ENCODE data around the gene CCM2L. TPM values are rescaled to one million over a fixed set of nuclear protein-coding genes. Genes with fewer than 3 reads are reported as not detected.

The CCM2L gene
- total RNA-seq, 1 donor from 2014 or later = not detected

DNA sequence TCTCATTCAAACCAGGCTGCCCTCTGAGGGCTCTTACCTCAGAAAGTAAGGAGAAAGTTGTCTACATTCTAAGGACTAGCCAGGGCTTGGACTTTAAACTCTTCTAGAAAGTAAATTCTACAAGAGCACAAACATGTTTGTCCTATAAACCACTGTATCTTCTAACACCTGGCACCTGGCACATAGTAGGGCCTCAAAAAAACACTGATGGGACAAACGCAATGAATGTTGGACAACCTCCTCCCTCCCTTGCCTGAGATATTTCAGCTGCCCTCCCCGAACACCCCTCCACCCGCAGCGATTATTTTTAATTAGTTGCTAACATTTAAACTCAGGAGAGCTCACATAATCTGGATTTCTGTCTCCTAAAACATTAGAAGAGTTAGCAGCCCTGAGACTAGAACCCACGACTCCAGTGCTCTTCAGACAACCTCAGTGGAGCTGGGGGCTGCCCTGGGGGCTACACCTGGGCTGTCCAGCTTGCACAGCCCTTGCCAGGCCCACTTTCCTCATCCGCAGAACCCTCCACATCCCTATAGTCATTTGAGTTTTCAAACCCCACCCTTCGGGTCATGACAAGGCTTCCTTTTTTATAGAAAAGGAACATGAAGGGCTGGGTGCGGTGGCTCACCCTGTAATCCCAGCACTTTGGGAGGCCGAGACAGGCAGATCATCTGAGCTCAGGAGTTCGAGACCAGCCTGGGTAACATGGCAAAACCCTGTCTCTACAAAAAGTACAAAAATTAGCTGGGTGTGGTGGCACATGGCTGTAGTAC, 46.7 kb downstream of the CCM2L start:
- no peak for DNase-seq (ENCODE audit: low read depth)

DNA sequence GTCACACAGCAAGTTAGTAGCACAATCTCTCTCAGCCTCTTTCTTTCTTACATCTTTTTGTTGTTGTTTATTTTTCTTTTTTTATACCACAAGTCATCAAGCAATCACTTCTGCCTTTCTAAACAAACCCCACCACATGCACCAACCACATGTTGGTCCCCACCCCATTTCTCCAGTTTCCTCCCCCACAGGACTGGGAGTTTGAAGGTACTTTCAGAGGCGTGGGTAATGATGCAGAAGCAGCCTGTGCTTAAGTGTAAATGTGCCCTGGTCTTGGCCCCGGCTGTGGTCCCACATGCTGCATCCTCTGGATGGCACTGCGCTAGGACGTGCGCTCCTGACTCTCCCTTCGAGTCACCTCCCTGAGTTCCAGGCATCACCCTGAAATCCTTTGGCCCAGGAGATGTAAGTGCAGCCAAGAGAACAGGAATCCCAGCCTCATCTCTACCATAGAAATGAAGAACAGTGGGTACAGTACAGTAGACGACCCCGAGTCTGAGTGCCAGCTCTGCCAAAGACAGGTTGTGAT, 47.5 kb downstream of the CCM2L start:
- DNase-seq (ENCODE audit: low read depth) = no peak

DNA sequence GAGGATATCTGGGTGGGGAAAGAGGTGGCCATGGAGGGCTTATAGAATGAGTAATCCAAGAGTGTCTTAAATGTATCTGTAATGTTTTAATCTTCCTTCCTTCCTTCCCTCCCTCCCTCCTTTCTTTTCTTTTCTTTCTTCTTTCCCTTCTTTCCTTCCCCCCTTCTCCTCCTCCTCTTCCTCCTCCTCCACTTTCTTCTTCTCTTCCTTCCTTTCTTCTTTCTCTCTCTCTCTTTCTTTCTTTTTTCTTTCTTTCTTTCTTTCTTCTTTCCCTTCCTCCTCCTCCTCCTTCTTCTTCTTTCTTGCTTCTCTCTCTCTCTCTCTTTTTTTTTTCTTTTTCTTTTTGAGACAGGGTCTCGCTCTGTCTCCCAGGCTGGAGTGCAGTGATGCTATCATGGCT, 49.0 kb downstream of the CCM2L start:
- DNase-seq (ENCODE audit: low read depth) = no peak

DNA sequence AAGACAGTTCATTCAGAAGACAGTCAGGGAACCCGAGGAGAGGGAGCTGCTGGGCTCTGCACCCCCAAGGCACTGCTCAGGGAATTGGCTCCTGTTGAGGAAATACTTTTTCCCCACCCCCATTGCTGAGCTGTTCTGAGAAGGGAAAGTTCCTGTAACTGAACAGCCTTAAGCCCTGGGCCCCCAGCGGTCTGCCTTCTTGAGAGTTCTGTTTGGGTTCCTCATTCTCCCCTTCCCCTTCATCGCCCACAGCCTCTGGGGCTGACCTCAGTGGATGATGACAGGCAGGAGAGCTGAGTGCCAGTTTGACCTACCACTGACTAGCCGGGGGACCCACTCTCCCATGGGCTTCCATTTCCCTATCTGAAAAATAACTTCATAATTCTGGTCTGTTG, 52.5 kb downstream of the CCM2L start:
- DNase-seq (ENCODE audit: low read depth) = no peak

DNA sequence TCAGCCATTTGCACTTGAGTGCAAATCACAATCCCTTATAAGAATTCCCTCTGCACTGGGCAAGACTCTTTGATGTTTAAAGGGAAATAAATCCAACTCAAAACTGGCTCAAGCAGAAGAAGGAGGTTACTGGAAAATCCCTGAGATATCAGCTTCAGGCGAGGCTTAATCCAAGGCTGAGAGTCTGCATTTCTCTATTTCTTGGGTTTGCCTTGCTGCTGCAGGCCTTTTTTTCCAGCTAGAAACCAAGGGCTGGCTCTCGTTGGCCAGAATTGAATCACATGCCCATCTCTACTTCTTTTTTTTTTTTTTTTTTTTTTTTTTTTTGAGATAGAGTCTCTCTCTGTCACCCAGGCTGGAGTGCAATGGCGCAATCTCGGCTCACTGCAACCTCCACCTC, 53.5 kb downstream of the CCM2L start:
- DNase-seq (ENCODE audit: low read depth) = no peak

DNA sequence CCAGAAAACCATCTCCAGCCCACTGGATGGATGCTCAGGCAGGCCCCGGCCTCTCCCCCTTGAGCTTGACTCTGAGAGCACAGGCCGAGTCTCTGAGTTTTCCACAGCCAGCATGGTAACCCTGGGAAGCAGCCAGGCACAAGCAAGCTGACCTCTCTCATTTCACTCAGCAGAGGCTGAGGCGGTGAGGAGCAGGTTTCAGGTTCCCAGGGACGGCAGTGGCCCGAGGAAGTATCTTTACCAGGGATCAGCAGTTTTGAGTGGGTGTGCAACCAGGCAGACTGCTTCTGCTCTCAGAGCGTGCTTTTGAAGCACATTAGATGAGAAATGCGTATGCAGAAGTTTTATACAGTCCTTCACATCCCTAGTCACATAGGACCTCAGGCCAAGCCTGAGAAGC, 54.4 kb downstream of the CCM2L start:
- no peak for DNase-seq (ENCODE audit: low read depth)

DNA sequence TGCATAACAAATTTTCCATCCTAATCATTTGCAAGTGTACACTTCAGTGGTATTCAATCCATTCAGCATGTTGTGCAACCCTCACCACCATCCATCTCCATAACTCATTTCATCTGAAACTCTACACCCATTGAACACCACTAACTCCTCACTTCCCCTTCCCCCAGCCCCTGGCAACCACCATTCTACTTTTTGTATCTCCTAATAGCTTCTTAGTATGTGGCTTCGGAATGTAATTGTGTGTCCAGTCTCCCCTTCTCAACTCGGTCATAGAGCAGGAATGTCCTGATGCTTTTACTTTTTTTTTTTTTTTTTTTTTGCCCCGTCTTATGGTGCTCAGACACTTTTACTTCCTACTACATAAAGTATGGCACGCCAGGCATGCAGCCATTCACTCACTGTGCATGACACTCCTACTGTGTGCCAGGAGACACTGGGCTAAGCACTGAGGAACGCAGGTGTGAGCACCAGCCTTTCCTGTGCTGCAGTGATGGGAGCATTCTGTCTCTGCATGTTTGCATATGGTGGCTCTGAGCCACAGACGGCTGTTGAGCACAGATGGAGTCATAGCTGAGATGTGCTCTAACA, 57.1 kb downstream of the CCM2L start:
- DNase-seq (ENCODE audit: low read depth) = peak; percentile 55

DNA sequence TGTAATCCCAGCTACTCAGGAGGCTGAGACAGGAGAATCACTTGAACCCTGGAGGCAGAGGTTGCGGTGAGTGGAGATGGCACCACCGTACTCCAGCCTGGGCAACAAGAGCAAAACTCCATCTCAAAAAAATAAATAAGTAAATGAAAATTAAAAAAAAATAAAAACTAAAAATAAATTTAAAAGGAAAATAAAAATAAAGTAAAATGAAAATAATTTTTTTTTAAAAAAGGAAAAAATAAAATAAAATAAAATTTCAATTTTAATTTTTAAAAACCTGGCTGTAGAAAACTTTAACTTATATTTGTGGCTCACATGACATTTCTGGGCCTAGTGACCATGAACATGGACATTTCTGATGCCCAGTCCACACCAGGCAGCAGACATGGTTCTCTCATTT, 57.9 kb downstream of the CCM2L start:
- DNase-seq (ENCODE audit: low read depth) = no peak

DNA sequence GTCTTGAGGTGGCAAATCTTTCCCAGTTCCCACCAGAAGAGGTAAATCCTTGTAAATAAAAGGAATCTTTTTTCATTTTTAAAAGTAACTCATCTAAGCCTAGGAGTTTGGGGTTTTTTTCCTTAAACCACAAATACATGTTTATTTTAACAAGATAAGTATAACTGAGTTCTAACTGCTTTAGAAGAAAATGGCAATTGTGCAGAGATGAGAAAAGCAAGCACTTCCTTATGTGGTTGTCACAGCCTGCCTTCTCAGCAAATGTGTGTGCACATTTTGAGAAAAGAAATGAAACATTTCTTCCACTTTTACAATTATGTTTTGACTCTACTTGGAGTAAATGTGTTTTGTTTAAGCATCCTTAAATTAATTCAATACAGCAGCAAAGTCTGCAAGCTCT, 59.5 kb downstream of the CCM2L start:
- DNase-seq (ENCODE audit: low read depth) = no peak

DNA sequence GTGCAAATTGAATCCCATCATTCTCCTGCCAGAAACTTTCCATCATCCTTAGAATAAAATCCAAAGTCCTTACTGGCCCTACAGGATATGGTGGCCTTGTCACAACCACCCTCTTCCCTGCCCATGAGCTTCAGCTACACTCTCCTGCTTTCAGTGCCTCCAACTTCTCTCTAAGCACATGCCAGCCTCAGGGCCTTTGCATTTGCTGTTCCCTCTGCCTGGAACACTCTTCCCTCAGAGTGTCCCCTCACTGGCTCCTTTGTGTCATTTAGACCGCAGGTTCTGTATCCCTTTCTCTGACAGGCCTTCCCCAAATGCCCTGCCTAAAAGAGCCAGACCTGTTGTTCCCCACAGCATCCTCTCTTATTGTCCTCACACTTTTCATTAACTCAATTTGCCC, 60.0 kb downstream of the CCM2L start:
- no peak for DNase-seq (ENCODE audit: low read depth)

DNA sequence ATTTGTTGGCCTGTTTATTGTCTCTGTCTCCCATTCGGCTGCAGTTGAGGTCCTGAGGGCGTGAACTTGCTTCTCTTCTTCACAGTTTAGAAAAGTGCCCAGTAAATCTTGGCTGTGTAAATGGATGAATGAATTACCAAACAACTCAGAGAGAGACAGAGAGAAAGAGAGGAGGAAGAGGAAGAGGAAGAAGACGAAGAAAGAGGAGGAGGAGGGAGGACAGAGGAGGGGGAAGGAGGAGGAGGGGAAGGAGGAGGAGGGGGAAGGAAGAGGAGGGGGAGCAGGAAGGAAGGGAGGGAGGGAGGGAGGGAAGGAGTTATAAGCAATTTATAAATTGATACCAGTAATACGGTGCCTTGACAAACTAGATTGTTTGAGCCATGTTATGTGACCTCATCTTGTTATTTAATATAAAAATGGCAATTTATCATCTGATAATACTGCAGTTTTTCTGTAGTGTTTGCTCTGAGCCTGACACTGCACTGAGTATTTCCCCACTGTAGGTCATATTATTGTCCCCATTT, 60.5 kb downstream of the CCM2L start:
- DNase-seq (ENCODE audit: low read depth) = no peak

DNA sequence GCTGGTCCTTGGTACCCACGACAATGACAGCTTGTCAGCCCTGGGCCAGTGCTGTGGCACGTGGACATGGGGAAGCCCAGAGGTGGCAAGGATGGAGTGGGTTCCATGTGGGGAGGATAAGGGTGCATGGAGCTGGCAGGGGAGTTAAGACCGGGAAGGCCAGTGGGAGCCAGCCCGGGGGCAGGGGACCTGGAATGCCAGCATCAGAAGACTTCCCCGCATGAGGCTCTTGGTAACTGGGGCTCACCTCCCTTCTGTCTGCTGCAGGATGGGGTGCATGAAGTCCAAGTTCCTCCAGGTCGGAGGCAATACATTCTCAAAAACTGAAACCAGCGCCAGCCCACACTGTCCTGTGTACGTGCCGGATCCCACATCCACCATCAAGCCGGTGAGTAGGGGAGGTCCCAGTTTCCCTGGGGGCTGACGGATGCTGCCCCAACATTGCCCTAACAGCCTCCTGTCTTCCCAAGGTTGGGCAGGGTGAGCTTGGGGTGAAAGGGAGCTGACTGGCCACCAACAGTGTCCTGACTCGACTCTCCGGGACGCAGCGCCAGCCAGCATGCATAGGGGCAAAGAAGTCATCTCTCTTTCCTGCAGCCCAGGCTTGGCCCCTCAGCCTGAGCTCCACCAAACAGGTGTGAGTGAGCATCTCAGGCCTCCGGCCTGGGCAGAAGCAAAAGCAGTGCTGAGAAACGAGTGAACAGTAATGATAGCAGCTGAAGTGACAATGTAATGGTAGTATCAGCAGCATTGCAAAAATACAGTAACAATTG, 61.3 kb downstream of the CCM2L start:
- no peak for DNase-seq (ENCODE audit: low read depth)

DNA sequence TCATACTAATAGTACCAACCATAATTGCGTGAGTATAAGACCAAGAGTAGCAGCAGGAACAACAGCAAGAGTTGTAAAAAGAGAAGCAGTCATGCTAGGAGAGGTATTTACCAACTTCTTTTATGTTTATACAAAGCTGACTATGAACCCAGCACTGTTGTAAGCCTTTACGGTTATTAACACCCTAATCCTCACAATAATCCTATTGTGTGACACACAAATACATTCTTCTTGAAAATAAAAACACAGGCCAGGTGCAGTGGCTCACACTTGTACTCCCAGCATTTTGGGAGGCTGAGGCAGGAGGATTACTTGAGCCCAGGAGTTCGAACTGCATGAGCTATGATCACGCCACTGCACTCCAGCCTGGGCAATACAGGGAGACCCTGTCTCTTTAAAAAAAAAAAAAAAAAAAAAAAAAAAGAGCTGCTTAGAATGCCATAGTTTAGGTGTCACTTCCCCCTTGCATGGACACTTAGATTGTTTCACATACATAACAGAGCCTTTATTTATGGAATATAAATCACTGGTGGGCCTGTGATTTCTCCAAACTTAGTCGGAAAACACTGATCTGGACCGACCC, 62.0 kb downstream of the CCM2L start:
- no peak for DNase-seq (ENCODE audit: low read depth)

DNA sequence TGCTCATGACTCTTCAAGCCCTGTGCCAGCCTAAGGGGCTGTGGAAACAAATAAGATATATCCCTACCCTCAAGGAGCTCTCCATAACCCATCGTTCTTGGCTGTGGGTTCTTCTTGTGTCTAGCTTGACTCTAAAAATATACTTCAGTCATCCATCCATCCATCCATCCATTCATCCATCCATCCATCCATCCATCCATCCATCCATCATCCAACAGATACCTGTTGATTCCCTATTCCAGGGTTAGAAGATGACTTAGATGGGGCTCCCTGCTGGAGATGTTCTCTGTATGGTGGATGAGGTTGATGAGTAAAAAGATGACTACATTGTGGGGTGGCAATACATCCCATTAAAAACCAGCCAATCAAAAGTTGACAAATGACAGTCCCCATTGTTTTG, 65.3 kb downstream of the CCM2L start:
- DNase-seq (ENCODE audit: low read depth) = no peak

DNA sequence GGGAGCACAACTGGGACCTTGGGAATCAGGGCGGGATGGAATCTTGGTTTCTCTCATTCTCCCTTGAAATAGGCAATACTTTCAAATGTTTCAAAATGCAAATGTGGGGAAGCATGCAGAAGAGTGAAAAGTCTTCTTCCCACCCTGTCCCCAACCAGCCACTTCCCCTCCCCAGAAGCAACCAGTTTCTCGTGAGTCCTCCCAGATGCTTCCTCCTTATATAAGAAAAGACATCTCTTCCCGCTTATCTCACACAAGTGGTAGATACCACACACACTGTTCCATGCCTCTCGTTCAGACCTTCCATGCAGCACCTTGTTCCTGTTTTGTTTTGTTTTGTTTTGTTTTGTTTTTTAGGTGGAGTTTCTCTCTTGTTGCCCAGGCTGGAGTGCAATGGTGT, 67.0 kb downstream of the CCM2L start:
- DNase-seq (ENCODE audit: low read depth) = no peak

DNA sequence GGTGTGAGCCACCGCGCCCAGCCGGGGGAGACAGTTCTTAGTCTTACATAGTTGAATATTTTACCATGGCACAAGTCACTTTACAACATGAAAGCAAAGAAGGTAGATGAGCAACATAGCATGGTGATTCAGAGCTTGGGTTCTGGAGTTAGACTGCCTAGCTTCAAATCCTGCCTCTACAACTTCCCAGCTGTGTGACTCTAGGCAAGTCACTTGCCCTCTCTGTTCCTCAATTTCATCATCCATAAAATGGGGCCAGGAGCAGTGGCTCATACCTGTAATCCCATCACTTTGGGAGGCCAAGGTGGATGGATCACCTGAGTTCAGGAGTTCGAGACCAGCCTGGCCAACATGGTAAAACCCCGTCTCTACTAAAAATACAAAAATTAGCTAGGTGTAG, 68.1 kb downstream of the CCM2L start:
- DNase-seq (ENCODE audit: low read depth) = no peak

DNA sequence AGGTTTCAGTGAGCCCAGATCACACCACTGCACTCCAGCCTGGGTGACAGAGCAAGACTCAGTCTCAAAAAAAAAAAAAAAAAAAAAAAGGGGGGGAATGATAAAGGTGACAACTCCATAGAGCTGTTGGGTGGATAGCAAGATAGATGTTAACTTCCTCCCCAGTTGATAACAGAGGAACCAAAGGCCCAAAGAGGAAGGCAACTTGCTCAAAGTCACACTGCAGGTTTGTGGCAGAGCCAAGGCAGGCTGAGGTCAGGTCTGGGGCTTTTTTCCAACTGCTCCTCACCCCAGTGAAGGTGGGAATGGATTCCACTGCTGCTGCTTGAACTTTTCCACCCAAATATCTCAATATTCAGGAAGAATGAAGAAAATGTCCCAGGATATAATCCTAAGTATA, 68.6 kb downstream of the CCM2L start:
- DNase-seq (ENCODE audit: low read depth) = no peak

DNA sequence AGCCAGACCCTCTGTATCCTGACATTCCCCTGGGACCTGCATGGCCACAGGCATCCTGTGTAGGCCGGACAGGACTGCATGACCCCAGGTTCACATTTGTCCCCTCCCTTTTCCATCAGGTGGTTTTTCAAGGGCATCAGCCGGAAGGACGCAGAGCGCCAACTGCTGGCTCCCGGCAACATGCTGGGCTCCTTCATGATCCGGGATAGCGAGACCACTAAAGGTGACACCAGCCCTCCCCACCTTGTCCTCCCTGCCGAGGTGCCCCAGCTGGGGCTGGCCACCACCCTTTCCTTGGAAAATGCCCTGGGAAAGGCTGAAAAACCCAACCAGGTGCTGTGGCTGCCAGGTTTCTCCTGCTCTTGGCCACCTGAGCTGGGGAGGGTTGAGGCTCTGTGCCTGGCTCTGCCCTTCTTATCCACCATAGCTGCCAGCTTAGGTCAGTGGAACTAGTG, 69.4 kb downstream of the CCM2L start:
- no peak for DNase-seq (ENCODE audit: low read depth)

DNA sequence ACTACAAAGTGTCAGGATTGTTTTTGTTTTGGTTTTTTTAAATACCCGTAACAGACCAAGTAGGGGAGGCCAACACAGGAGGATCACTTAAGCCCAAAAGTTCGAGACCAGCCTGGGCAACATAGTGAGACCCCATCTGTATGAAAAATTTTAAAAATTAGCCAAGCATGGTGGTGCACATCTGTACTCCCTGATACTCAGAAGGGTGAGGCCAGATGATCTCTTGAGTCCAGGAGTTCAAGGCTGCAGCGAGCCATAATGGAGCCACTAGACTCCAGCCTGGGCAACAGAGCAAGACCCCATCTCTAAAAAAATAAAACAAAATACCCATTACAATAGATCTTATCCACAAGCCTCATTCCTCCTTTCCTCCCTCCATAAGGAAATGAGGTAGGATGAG, 70.5 kb downstream of the CCM2L start:
- DNase-seq (ENCODE audit: low read depth) = no peak

All from renal cortical epithelial cell (primary cell).